Glutamatergic neuron (in vitro differentiated cells): Measurements from ENCODE around the gene RAB11FIP2. TPM values are rescaled to one million over a fixed set of nuclear protein-coding genes. Genes with fewer than 3 reads are reported as not detected.
"Not testable (repeated sequence)": the region's sequence is repeated elsewhere in the genome, so short reads cannot be mapped to it uniquely, and the experiment has no call there.

Experiments
- DNase-seq: peaks from one replicate; pipeline ENCODE4 v3.0.0; 2022
- H3K27ac Mint-ChIP-seq: one replicate; pipeline ENCODE4 v1.8.0; 2020; ENCODE audit warnings: mild to moderate bottlenecking, mixed read lengths, inconsistent platforms; ENCODE audit not compliant: unreplicated experiment
- H3K27me3 Mint-ChIP-seq: one replicate; pipeline ENCODE4 v1.8.0; 2020; ENCODE audit warnings: mild to moderate bottlenecking, moderate library complexity, mixed read lengths, inconsistent platforms; ENCODE audit not compliant: unreplicated experiment
- H3K36me3 Mint-ChIP-seq: one replicate; pipeline ENCODE4 v1.8.0; 2020; ENCODE audit warnings: mild to moderate bottlenecking, mixed read lengths, inconsistent platforms; ENCODE audit not compliant: unreplicated experiment
- H3K4me1 Mint-ChIP-seq: one replicate; pipeline ENCODE4 v1.8.0; 2020; ENCODE audit warnings: mild to moderate bottlenecking, low read depth, mixed read lengths, inconsistent platforms; ENCODE audit not compliant: unreplicated experiment
- H3K4me3 Mint-ChIP-seq: one replicate; pipeline ENCODE4 v1.8.0; 2020; ENCODE audit warnings: mild to moderate bottlenecking, mixed read lengths, inconsistent platforms; ENCODE audit not compliant: unreplicated experiment
- H3K9me3 Mint-ChIP-seq: one replicate; pipeline ENCODE4 v1.8.0; 2020; ENCODE audit warnings: mild to moderate bottlenecking, moderate library complexity, mixed read lengths, inconsistent platforms; ENCODE audit not compliant: unreplicated experiment
- total RNA-seq: library from RNA; stranded (reverse); fragmentation: NEBNext Ultra II Directional; extraction: Animal tissue kit (Norgen Biotek cat#: 25700); gene quantifications from one replicate; pipeline ENCODE4 v1.2.1, GENCODE V29; 2021; ENCODE audit not compliant: unreplicated experiment
- TF ChIP-seq, protein P1 (sequence below): fragments of 200-600 bp; sonication (generic); IDR thresholded peaks from one replicate; pipeline ENCODE4 v1.5.0; 2021; ENCODE audit not compliant: partially characterized antibody, unreplicated experiment

Gene RAB11FIP2
- total RNA-seq, 1 donor from 2014 or later: 21.8 TPM

GRCh38 chr10:118072840-118073239 is 26.1 kb upstream of the RAB11FIP2 start:
- Mint-ChIP-seq H3K27me3 (no peaks in the 10 kb centered on the region), H3K9me3 (no peaks in the 10 kb centered on the region), H3K4me1 (no peaks in the 10 kb centered on the region), H3K4me3 (no peak overlapping the region), H3K27ac (no peak overlapping the region), H3K36me3 (no peaks in the 10 kb centered on the region)
- TF ChIP-seq, protein P1, sequence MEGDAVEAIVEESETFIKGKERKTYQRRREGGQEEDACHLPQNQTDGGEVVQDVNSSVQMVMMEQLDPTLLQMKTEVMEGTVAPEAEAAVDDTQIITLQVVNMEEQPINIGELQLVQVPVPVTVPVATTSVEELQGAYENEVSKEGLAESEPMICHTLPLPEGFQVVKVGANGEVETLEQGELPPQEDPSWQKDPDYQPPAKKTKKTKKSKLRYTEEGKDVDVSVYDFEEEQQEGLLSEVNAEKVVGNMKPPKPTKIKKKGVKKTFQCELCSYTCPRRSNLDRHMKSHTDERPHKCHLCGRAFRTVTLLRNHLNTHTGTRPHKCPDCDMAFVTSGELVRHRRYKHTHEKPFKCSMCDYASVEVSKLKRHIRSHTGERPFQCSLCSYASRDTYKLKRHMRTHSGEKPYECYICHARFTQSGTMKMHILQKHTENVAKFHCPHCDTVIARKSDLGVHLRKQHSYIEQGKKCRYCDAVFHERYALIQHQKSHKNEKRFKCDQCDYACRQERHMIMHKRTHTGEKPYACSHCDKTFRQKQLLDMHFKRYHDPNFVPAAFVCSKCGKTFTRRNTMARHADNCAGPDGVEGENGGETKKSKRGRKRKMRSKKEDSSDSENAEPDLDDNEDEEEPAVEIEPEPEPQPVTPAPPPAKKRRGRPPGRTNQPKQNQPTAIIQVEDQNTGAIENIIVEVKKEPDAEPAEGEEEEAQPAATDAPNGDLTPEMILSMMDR: no peak
- DNase-seq: no peak

- not testable (repeated sequence) for H3K4me3 Mint-ChIP-seq, H3K27ac Mint-ChIP-seq, H3K27me3 Mint-ChIP-seq, DNase-seq, H3K4me1 Mint-ChIP-seq, H3K9me3 Mint-ChIP-seq, H3K36me3 Mint-ChIP-seq
Observed at GRCh38 chr10:118067389-118067788, 20.6 kb upstream of the RAB11FIP2 start.

GRCh38 chr10:118062798-118063238 is 16.1 kb upstream of the RAB11FIP2 start:
- TF ChIP-seq, protein P1: no peak
- no peak for DNase-seq
- Mint-ChIP-seq H3K4me1 (no peaks in the 10 kb centered on the region), H3K4me3 (no peak overlapping the region), H3K27me3 (no peaks in the 10 kb centered on the region), H3K9me3 (no peaks in the 10 kb centered on the region), H3K27ac (no peak overlapping the region), H3K36me3 (no peaks in the 10 kb centered on the region)

GRCh38 chr10:118058371-118058770 is 11.6 kb upstream of the RAB11FIP2 start:
- Mint-ChIP-seq H3K4me3 (no peak overlapping the region), H3K27me3 (no peaks in the 10 kb centered on the region), H3K36me3 (no peaks in the 10 kb centered on the region), H3K4me1 (no peaks in the 10 kb centered on the region), H3K9me3 (no peaks in the 10 kb centered on the region), H3K27ac (no peak overlapping the region)
- no peak for DNase-seq
- TF ChIP-seq, protein P1: no peak

DNA sequence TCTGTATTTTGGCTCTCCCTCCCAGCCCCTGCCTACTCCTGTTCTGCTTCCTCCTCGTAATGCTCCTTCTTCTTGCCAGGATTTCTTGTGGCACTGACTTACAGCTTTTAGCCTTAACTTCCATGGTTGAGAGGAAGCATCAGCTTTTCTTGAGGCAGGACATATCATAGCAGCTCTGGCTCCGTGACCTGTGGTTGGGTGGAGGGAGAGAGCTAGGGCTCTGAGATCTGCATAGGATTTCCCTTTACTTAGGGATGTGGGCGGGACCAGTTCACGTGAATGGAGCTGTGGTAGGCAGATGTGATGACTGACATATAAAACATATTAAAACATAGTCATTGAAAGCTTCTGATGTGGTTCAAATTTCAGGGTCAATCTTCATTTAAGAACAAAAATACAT is 10.6 kb upstream of the RAB11FIP2 start:
- Mint-ChIP-seq H3K27me3 (no peaks in the 10 kb centered on the region), H3K36me3 (no peaks in the 10 kb centered on the region), H3K4me3 (no peak overlapping the region), H3K9me3 (no peaks in the 10 kb centered on the region), H3K27ac (no peak overlapping the region), H3K4me1 (no peaks in the 10 kb centered on the region)
- TF ChIP-seq, protein P1: no peak
- DNase-seq: no peak

DNA sequence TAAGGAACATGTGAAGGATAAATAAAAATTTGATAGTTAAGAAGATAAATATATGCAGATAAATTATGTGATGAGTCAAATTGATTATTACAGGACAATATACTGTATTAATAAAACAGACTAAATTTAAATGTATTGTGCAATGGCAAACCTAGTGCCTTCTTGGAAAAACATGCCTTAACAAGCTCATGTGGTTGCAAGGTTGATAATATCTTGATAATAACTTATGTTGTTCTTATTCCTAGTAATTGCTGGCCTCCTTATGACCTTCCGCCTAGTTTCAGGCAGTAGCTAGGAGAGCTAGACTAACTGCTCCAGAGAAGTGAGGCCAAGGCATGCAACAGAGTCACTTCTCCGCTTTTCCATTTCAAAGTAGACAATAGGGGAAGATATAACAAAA is 7.6 kb upstream of the RAB11FIP2 start:
- no peaks in the 10 kb centered on the region for H3K4me1 Mint-ChIP-seq
- H3K27me3 Mint-ChIP-seq: no peaks in the 10 kb centered on the region
- H3K4me3 Mint-ChIP-seq: no peak overlapping the region
- H3K36me3 Mint-ChIP-seq: no peaks in the 10 kb centered on the region
- TF ChIP-seq, protein P1: no peak
- no peaks in the 10 kb centered on the region for H3K9me3 Mint-ChIP-seq
- no peak for DNase-seq
- no peak overlapping the region for H3K27ac Mint-ChIP-seq
